Testis (tissue), 3 donors: Measurements from ENCODE around the gene DHRS3. TPM values are rescaled to one million over a fixed set of nuclear protein-coding genes. Genes with fewer than 3 reads are reported as not detected.

Source experiments
- DNase-seq: peaks from one replicate; pipeline ENCODE4 v3.0.0-alpha.2; 2019
- H3K27ac ChIP-seq, 2 donors: fragments of 200-600 bp; sonication (generic); one replicate each; pipeline ENCODE4 v1.5.1; 2019
- H3K27me3 ChIP-seq: fragments of 200-600 bp; sonication (generic); one replicate; pipeline ENCODE4 v1.5.1; 2019
- H3K36me3 ChIP-seq: fragments of 200-600 bp; sonication (generic); one replicate; pipeline ENCODE4 v1.5.1; 2017; ENCODE audit warnings: low read depth; ENCODE audit errors: missing control alignments
- H3K4me1 ChIP-seq: fragments of 200-600 bp; sonication (generic); one replicate; pipeline ENCODE4 v1.5.1; 2019
- H3K4me3 ChIP-seq, 2 donors: fragments of 200-600 bp; sonication (generic); one replicate each; pipeline ENCODE4 v1.5.1; 2017 to 2019
- H3K9me3 ChIP-seq: fragments of 200-600 bp; sonication (generic); one replicate; pipeline ENCODE4 v1.5.1; 2017
- POLR2A ChIP-seq: fragments of 450-650 bp; IDR thresholded peaks from one replicate; pipeline ENCODE4 v1.6.1; 2017; ENCODE audit warnings: antibody characterized with exemption, mild to moderate bottlenecking, moderate library complexity
- WGBS, 2 donors: methylation state at CpG; one replicate each; pipeline ENCODE4 v1.1.5; 2018; 5-methylcytosine and 5-hydroxymethylcytosine counted together
- intact Hi-C: fragments of 100-400 bp; cut with DNase I; formaldehyde crosslinking; loops from one replicate; pipeline ENCODE4 v1.15.1; 2023; ENCODE audit warnings: low total_unique reads
- polyA plus RNA-seq: library from polyadenylated mRNA; stranded (reverse); fragments of 350-450 nt; fragmentation: Illumina TruSeq; extraction: RNeasy Lipid Tissue Mini Kit (QIAGEN cat#74804); gene quantifications from one replicate; pipeline ENCODE4 v1.2.3, GENCODE V29; 2014; ENCODE audit warnings: low read depth, low replicate concordance; ENCODE audit not compliant: insufficient read depth
- total RNA-seq, 2 donors: library from RNA; depleted of rRNA; stranded (reverse); fragments of >200 nt; gene quantifications; one replicate each; pipeline ENCODE4 v1.2.3, GENCODE V29; 2016
- TF ChIP-seq, protein P1 (sequence below), 3 experiments: fragments of 450-650 bp in 2 of 3; fragments of 200-600 bp in 1 of 3; sonication (generic) in 1 of 3; IDR thresholded peaks; one replicate each; pipeline ENCODE4 v1.5.1; 2016 to 2019; ENCODE audit warnings: antibody characterized with exemption in 3 of 3, mild to moderate bottlenecking in 2 of 3, moderate library complexity in 1 of 3

The DHRS3 gene
- total and polyA plus RNA-seq, 3 donors from 2014 or later = 27.1 to 38.7 (median 30.2) TPM

DNA sequence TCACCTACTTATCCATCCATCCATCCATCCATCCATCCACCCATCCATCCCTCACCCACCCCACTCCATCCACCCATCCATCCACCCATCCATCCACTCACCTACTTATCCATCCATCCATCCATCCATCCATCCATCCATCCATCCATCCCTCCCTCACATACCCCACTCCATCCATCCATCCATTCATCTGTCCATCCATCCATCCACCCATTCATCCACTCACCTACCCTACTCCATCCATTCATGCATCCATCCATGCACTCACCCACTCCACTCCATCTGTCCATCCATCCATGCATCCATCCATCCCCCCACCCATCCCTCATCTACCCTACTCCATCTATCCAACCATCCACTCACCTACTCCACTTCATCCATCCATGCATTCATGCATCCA lies 34.5 kb downstream of the DHRS3 start:
- Histone ChIP-seq H3K27me3 (no peaks in the 10 kb centered on the region), H3K4me3 (no peak overlapping the region), H3K36me3 (no peaks in the 10 kb centered on the region), H3K9me3 (no peaks in the 10 kb centered on the region), H3K4me1 (no peaks in the 10 kb centered on the region), H3K27ac (no peak overlapping the region)
- no peak for TF ChIP-seq POLR2A
- TF ChIP-seq, protein P1, sequence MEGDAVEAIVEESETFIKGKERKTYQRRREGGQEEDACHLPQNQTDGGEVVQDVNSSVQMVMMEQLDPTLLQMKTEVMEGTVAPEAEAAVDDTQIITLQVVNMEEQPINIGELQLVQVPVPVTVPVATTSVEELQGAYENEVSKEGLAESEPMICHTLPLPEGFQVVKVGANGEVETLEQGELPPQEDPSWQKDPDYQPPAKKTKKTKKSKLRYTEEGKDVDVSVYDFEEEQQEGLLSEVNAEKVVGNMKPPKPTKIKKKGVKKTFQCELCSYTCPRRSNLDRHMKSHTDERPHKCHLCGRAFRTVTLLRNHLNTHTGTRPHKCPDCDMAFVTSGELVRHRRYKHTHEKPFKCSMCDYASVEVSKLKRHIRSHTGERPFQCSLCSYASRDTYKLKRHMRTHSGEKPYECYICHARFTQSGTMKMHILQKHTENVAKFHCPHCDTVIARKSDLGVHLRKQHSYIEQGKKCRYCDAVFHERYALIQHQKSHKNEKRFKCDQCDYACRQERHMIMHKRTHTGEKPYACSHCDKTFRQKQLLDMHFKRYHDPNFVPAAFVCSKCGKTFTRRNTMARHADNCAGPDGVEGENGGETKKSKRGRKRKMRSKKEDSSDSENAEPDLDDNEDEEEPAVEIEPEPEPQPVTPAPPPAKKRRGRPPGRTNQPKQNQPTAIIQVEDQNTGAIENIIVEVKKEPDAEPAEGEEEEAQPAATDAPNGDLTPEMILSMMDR (IDR thresholded peaks at IDR 0.05) = no peak
- intact Hi-C loops = no loop called here
- DNase-seq = no peak

DNA sequence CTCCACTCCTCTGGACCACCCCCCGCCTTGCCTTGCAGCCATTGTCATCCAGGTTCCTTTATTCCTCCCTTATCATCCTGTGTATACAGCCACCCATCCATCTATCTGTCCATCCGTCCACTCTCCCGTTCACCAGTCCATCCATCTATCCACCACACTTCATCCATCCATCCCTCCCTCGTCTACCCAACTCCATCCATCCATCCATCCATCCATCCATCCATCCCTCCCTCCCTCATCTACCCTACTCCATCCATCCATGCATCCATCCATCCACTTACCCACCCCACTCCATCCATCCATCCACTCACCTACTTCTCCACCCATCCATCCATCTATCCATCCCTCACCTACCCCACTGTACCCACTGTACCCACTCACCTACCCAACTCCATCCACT lies 35.4 kb downstream of the DHRS3 start:
- WGBS, 2 donors = 90 to 98% methylated on average over 4 of the region's 4 CpGs
- intact Hi-C loops = no loop called here
- H3K27me3 ChIP-seq = no peaks in the 10 kb centered on the region

DNA sequence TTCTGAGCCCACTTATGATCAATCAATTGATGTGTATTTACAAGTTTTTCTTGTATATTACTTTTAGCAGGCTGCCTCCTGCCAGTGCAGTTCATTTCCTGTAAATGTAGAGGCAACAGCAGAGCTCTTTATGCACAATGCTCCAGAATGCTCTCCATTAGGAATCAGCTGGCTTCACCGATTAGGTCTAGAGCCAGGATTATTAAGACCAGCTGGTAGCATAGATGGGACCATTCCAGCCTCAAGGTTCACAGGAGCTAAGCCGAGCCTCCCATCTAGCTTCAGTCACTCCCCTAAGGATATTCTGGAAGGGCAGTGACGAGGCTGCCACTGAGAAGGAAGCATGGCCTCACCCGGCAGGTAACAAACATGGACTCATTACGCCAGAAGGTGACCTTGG lies 36.8 kb downstream of the DHRS3 start:
- intact Hi-C loops = no loop called here
- H3K4me3 ChIP-seq = no peak overlapping the region
- H3K9me3 ChIP-seq = no peaks in the 10 kb centered on the region
- no peak overlapping the region for H3K27ac ChIP-seq
- no peak for DNase-seq
- H3K36me3 ChIP-seq = no peaks in the 10 kb centered on the region
- no peak for TF ChIP-seq POLR2A
- TF ChIP-seq, protein P1 (IDR thresholded peaks at IDR 0.05) = no peak
- H3K4me1 ChIP-seq = no peaks in the 10 kb centered on the region
- WGBS, 2 donors = 58 to 87% methylated on average over 5 of the region's 5 CpGs
- H3K27me3 ChIP-seq = no peaks in the 10 kb centered on the region

More for the DNA sequence above, 35.4 kb downstream of the DHRS3 start:
- Histone ChIP-seq H3K36me3 (no peaks in the 10 kb centered on the region), H3K4me1 (no peaks in the 10 kb centered on the region), H3K9me3 (no peaks in the 10 kb centered on the region), H3K27ac (no peak overlapping the region), H3K4me3 (no peak overlapping the region)
- TF ChIP-seq, protein P1 (IDR thresholded peaks at IDR 0.05) = no peak
- no peak for TF ChIP-seq POLR2A
- DNase-seq = no peak

DNA sequence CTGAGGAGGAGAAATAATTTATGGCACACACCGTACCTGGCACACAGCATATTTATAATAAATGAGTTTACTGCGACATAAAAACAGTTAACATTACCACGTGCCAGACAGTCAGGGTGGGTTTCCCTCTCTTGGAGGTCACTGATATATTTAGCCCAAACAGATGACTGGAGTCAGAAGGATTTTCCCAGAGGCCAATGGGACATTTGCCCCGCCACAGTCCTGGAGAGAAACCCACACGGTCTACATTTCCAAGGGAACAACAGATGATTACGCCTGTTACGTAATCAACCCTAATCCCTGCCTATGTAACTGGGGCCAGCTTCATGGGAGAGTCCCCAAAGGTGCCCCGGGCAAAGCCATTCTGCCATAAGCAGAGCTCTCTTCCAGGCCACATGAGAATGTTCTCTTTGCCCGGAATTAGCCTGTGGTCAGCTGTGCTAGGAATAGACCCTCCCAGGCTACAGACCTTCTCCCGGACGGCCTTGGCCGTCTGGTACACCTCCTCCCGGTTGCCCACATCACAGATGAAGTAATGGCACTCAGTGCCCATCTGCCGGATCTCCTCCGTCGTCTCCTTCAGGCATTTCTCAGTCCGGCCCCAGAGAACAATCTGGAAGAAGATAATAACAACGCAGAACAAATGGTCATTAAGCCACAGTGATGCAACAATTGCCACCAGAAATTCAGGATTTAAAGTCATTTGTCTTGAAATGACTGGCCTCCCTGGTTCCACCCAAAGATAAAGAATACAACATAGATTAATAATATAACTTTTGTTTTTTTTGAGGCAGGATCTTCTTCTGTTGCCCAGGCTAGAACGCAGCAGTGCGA lies 37.7 kb downstream of the DHRS3 start:
- H3K36me3 ChIP-seq = no peaks in the 10 kb centered on the region
- DNase-seq = no peak

More for the DNA sequence above, 37.7 kb downstream of the DHRS3 start:
- no peaks in the 10 kb centered on the region for H3K9me3 ChIP-seq
- WGBS, 2 donors = 72 to 82% methylated on average over 19 to 20 of the region's 20 CpGs
- intact Hi-C loops = no loop called here
- H3K4me1 ChIP-seq = no peaks in the 10 kb centered on the region
- H3K27ac ChIP-seq = no peak overlapping the region
- no peak overlapping the region for H3K4me3 ChIP-seq
- TF ChIP-seq, protein P1 (IDR thresholded peaks at IDR 0.05) = no peak
- TF ChIP-seq POLR2A = no peak
- no peaks in the 10 kb centered on the region for H3K27me3 ChIP-seq
